GM12892 (cell line): ENCODE data around the gene IL13RA1.

Source experiments
- POLR2AphosphoS5 ChIP-seq: IDR thresholded peaks from 2 replicates; pipeline ENCODE4 v1.6.1; 2011; ENCODE audit warnings: low read depth, low read length, control low read depth
- TAF1 ChIP-seq: IDR thresholded peaks from 2 replicates; pipeline ENCODE4 v1.6.1; 2011; ENCODE audit warnings: low read depth, mild to moderate bottlenecking, control low read depth, low read length, borderline replicate concordance

DNA sequence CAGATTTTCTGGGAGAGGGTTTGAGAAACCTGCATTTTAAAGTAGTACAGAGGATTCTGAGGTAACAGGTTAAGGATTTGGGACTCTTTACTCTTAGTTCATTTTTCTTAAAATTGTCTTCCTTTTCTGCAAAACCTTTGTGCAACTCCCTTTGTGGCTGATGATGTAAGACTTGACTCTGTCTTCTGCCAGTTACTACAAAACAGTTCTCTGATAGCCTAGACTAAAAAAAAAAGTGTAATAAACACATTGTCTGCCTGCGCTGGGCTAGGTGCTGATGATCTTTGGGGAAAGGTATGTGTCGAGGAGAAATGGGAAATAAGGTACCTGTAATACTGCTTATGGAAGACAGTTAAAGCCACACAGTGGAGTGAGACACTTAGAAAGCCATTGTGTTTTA is 28.7 kb downstream of the IL13RA1 start:
- TF ChIP-seq TAF1 (no peak), POLR2AphosphoS5 (no peak)
